DMS 273 (cell line): Measurements from ENCODE around the gene MAS1L.

ENCODE experiments used
- DNase-seq: peaks from one replicate; lab custom pipeline; 2025; ENCODE audit not compliant: unreplicated experiment; lab: John Stamatoyannopoulos, UW

The MAS1L gene

DNA sequence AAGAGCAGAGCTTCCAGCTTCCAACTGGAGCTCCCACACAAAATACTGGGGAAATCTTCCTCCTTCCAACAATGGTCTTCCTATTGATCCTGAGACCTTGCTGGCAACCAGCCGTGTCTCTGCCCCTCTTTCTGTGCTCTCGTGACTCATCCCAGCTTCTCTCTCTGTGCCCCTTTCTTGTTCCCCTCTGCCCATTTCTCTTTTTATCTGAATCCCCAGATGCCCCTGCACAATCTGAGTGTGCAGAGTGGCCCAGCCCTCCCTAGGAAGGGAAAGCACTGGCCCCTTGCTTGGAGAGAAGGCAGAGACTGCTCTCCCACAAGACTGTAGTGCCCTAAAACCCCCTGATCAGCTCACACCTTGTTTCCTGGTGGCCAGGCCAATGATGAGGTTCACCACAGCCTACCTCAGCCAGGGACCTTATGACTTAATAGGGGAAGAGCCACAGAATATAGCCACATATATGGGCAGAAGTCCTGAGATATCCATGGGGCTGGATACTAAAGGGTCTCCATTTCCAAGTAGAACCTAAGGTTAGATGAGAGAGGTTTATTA is 23.1 kb upstream of the MAS1L start:
- DNase-seq, result no peak

GRCh38 chr6:29510202-29510601 is 22.4 kb upstream of the MAS1L start:
- peak; percentile 38 for DNase-seq

- DNase-seq, result no peak
These were observed 22.0 kb upstream of the MAS1L start for GRCh38 chr6:29509711-29510110.

DNA sequence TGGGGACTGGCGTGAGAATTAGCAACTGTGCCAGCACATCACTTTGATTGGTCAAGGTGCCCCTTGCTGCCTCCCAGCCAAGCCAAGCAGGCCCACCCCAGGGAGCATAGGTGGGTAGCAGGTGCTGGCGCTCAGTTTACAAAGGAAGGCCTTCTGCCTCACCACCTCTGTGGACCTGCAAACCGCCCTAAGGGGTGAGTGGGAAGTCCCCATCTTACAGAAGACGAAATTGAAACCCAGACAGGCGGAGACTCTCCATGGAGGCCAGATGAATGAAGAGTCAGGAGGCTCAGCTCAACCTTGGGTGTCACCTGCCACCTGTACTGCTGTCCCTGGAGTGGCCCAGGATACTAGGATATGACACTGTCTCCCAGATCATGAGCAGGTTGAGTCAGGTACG is 21.5 kb upstream of the MAS1L start:
- no peak for DNase-seq

- DNase-seq, result no peak
These were observed 19.6 kb upstream of the MAS1L start for GRCh38 chr6:29507319-29507718.

DNA sequence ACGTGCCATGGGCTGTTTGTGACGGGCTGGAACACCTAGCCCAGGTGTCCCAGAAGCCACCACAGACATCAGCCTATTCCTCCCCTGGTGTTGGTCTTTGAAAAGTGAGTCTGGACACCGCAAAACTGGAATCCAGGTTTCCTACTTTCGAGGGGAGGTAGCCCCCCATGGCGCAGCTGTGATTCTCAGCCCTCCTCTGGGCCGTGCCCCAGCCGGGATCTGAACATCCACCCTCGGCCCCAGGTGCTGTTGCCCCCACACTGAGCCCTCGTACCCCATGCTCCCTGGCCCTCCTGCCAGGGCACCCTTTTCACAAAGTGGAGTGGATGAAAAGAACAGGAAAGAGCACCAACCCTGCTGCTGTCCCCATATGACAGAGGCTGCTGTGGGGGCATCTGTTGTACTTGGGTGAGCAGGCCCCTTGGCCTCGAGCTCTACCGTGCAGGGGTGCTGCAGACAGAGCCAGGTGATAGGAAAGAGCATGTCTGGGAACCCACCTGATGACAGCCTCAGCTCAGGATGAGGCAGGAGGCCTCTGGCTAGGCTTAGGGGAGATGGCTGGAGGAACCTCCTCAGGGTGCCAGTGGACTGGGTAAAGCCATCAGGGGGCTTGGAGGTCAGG is 18.8 kb upstream of the MAS1L start:
- no peak for DNase-seq

- DNase-seq, result no peak
These were observed 18.1 kb upstream of the MAS1L start for GRCh38 chr6:29505808-29506207.

GRCh38 chr6:29504961-29505360 is 17.2 kb upstream of the MAS1L start:
- no peak for DNase-seq

DNA sequence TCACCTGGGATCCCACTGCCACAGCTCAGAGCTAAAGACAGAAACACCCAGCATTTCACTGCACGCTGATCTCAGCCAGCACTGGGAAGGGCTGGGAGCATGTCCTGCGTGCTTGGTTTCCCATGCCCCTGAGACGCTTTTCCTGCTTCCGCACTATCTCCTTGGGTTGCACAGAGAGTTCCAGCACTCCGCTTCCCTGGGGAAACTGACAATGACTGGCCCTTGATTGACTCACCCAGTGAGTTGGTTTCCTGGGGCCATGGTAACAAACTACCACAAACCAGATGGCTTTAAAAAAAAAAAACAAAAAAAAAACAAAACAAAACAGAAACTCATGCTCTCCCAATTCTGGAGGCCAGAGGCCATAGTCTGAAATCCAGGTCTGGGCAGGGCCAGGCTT is 14.8 kb upstream of the MAS1L start:
- DNase-seq, result no peak

DNA sequence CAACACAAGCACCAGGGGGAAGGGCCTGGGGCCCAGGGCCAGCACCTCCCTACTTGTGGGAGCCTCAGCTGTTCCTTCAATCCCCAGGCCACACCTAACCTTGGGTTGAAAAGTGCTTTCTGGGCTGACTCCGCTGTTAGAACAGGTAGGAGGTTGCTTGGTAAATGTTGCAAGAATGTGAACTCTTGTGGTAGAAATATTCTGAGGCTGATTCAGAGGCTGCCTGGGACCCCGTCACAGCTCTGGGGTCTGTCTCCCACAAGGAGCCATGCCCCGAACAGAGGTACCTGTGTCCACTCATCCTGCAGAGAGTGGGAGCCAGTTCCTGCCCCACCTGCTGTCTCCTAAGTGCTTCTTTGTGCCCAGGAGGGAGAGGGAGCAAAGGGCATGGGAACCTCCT is 14.4 kb upstream of the MAS1L start:
- DNase-seq, result no peak

DNA sequence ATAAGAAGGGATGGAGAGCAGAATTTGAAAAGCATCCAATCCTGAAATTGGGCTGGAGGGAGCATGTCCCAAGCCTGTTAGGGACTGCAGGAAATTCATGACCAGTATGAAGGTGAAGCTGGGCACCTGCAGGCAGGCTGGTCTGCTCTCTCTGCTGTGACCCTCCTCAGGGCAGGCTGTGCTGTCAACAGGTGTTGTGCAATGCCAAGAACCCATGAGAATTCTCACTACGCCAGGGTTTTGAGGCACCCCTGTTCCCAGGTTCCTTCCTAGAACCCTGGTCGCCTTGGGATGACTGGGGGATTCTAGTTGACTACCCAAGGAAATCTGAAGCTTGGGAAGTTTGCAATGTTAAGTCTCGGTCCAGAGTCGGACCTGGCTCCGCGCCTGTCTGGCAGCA is 13.3 kb upstream of the MAS1L start:
- no peak for DNase-seq

GRCh38 chr6:29500594-29500993 is 12.8 kb upstream of the MAS1L start:
- DNase-seq, result no peak

- DNase-seq, result no peak
These were observed 11.9 kb upstream of the MAS1L start for GRCh38 chr6:29499704-29500103.

DNA sequence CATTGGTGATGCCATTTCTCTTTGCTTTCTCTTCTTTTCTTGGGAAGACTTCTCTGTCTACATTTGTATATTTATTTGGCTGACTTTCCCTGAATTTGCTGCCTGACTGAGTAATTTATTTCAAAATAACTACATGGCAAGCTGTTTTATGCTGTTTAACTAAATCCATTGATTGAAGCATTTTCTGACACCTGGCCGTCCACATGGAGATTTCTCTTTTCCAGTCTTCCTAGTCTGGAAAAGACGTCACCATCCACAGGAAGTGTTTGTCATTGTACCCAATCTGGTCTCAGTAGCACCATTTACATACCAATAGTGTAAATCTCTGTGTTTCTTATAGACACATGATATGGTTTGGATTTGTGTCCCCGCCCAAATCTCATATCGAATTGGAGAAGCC is 9.2 kb upstream of the MAS1L start:
- no peak for DNase-seq

- DNase-seq, result peak; percentile 57
These were observed 7.8 kb upstream of the MAS1L start for GRCh38 chr6:29495571-29495970.

- DNase-seq, result no peak
These were observed 6.4 kb upstream of the MAS1L start for GRCh38 chr6:29494131-29494530.

GRCh38 chr6:29493261-29493660 is 5.5 kb upstream of the MAS1L start:
- no peak for DNase-seq

DNA sequence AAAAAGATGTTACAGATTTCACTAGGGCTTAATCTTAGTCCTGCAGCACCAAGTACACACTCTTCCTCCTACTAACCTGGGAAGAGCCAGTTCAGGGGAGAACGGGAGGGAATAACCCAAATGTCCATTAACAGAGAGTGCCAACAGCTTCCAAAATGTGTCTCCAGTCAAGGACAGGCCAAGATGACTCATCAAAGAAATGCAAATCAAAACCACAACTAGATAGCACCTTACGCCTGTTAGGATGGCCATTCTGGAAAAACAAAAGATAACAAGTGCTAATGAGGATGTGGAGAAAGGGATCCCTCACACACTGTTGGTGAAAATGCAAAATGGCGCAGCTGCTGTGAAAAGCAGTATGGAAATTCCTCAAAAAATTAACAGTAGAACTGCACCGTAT is 3.8 kb upstream of the MAS1L start:
- no peak for DNase-seq

DNA sequence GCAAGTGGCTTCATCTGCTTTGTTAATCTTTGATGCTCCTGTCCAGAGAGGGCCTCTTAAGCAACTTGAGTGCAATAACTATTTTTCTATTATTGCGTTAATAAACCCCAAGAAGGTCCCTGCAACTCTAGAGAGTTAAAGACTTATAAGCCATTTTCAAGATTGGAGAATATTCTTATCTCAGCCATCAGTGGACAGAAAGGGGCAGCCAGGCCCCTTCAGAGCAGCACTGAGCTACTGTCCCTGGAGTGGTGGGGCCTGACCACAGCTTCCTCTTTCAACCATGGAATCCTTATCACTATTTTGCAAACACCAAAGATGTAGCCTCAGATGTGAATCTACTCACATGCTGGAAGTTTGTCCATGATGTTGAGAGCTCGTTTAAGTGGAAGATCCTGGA is 2.8 kb upstream of the MAS1L start:
- no peak for DNase-seq

GRCh38 chr6:29490055-29490454 is 2.3 kb upstream of the MAS1L start:
- DNase-seq, result no peak

- no peak for DNase-seq
These were observed 1.5 kb upstream of the MAS1L start for GRCh38 chr6:29489286-29489685.

GRCh38 chr6:29488874-29489273 is 1.1 kb upstream of the MAS1L start:
- DNase-seq, result no peak

GRCh38 chr6:29487131-29487530 is 625 bp downstream of the MAS1L start:
- DNase-seq, result no peak
